ENCODE results near the gene RALY. TPM values are rescaled to one million over a fixed set of nuclear protein-coding genes. Genes with fewer than 3 reads are reported as not detected.

The RALY gene
- total RNA-seq, 1 donor from 2014 or later: 116 TPM

DNA sequence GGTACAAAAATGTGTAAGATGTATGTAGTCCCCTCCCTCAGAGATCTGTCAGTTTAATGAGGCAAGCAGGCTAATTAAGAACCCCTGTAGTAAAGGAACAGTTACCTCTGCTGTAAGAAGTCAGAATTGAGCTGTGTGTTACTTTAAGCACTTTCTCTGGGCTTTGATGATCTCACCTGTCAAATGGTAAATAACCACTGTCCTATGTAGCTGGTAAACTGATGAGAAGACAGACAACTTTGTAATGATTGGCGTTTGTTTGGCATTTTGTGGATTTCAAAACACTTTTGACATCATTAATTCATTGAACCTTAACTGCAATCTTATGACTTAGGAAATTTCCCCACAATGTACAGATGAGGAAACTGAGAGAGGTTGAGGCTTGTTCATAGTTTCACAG, 55.7 kb downstream of the RALY start:
- DNase-seq: no peak
- H3K27ac Mint-ChIP-seq: peak overlapping the region; percentile 5
- intact Hi-C loops (cut with micrococcal nuclease): no loop called here
- peaks cover 20% of the 10 kb centered on the region for H3K36me3 Mint-ChIP-seq (ENCODE audit: low read depth)
- ChIA-PET CTCF (interaction anchor here (0.8 kb wide), 1 partner anchor 130 kb away, joined by 4 read pairs; no protein-coding TSS in a partner anchor), POLR2A (interaction anchor here (0.6 kb wide), 1 partner anchor 46 kb away, joined by 10 read pairs; no protein-coding TSS in a partner anchor)
- H3K9me3 Mint-ChIP-seq: no peaks in the 10 kb centered on the region
- no peak for ATAC-seq (ENCODE audit: low read depth)
- peaks cover 58% of the 10 kb centered on the region for H3K4me1 Mint-ChIP-seq
- H3K27me3 Mint-ChIP-seq: no peaks in the 10 kb centered on the region
- TF ChIP-seq CTCF (IDR thresholded peaks at IDR 0.05): no peak
- H3K4me3 Mint-ChIP-seq: no peak overlapping the region

- peaks cover 19% of the 10 kb centered on the region for H3K36me3 Mint-ChIP-seq (ENCODE audit: low read depth)
- no peaks in the 10 kb centered on the region for H3K27me3 Mint-ChIP-seq
- peaks cover 63% of the 10 kb centered on the region for H3K4me1 Mint-ChIP-seq
- H3K27ac Mint-ChIP-seq: peak overlapping the region; percentile 43
- ATAC-seq (ENCODE audit: low read depth): no peak
- intact Hi-C loops (cut with micrococcal nuclease): no loop called here
- POLR2A ChIA-PET: no interaction called here
- no peak overlapping the region for H3K4me3 Mint-ChIP-seq
- CTCF ChIA-PET: interaction anchor here (0.6 to 0.8 kb wide), 2 partner anchors 131 to 145 kb away, joined by 4 to 7 read pairs; no protein-coding TSS in a partner anchor
- no peaks in the 10 kb centered on the region for H3K9me3 Mint-ChIP-seq
- TF ChIP-seq CTCF (IDR thresholded peaks at IDR 0.05): no peak
- DNase-seq: no peak
Observed at GRCh38 chr20:34049897-34050695, 56.4 kb downstream of the RALY start.

DNA sequence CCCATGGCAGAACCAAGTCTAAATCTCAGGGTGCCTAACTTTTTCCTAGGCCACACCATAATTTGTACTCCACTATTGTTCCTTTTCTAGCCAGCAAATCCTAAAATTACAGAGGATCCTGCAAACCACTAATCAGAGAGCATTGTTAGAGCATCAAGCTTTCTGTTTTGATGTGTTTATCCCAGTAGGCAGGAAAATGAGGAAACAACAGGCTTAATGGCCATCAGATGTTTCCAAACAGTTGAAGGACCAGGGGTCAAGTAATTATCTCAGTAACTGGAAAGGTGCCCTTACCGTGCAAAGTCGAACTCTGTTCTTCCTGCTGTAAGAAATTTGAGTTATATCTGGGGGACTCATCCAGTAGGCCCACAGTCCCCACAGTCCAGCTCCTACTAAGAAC, 58.7 kb downstream of the RALY start:
- ChIA-PET POLR2A (no interaction called here), CTCF (no interaction called here)
- peaks cover 68% of the 10 kb centered on the region for H3K4me1 Mint-ChIP-seq
- no peaks in the 10 kb centered on the region for H3K9me3 Mint-ChIP-seq
- H3K27ac Mint-ChIP-seq: no peak overlapping the region
- no peaks in the 10 kb centered on the region for H3K27me3 Mint-ChIP-seq
- ATAC-seq (ENCODE audit: low read depth): no peak
- H3K4me3 Mint-ChIP-seq: no peak overlapping the region
- DNase-seq: no peak
- no peak for TF ChIP-seq CTCF (IDR thresholded peaks at IDR 0.05)
- intact Hi-C loops (cut with micrococcal nuclease): no loop called here
- H3K36me3 Mint-ChIP-seq (ENCODE audit: low read depth): peaks cover 4% of the 10 kb centered on the region

GRCh38 chr20:34055290-34055689, 61.6 kb downstream of the RALY start:
- Mint-ChIP-seq H3K4me1 (peaks cover 73% of the 10 kb centered on the region), H3K4me3 (no peak overlapping the region), H3K27ac (peak overlapping the region; percentile 47), H3K36me3 (ENCODE audit: low read depth) (peaks cover 10% of the 10 kb centered on the region), H3K9me3 (no peaks in the 10 kb centered on the region), H3K27me3 (no peaks in the 10 kb centered on the region)
- TF ChIP-seq CTCF (IDR thresholded peaks at IDR 0.05): no peak
- POLR2A ChIA-PET: interaction anchor here (0.7 kb wide), 1 partner anchor 75 kb away, joined by 4 read pairs; no protein-coding TSS in a partner anchor
- CTCF ChIA-PET: no interaction called here
- ATAC-seq (ENCODE audit: low read depth) (no peak), DNase-seq (no peak)
- intact Hi-C loops (cut with micrococcal nuclease): no loop called here

- intact Hi-C loops (cut with micrococcal nuclease): no loop called here
- ATAC-seq (ENCODE audit: low read depth) (peak; percentile 87), DNase-seq (no peak)
- Mint-ChIP-seq H3K9me3 (no peaks in the 10 kb centered on the region), H3K27me3 (no peaks in the 10 kb centered on the region), H3K36me3 (ENCODE audit: low read depth) (peaks cover 19% of the 10 kb centered on the region), H3K27ac (peak overlapping the region; percentile 10), H3K4me3 (no peak overlapping the region), H3K4me1 (peaks cover 63% of the 10 kb centered on the region)
- ChIA-PET CTCF (interaction anchor here (2.5 kb wide), 1 partner anchor 11 kb away, joined by 6 read pairs; no protein-coding TSS in a partner anchor), POLR2A (no interaction called here)
- TF ChIP-seq CTCF (IDR thresholded peaks at IDR 0.05): no peak
Observed at GRCh38 chr20:34058831-34059230, 65.1 kb downstream of the RALY start.

Data from activated B cell treated with CpG ODN at 0.5 μM for 24 hours (primary cell).